ENCODE measurements around the gene ANP32B. TPM values are rescaled to one million over a fixed set of nuclear protein-coding genes. Genes with fewer than 3 reads are reported as not detected.

The ANP32B gene
- polyA plus RNA-seq, 2 of the 4 experiments (the other 2 are of a cell fraction): 127 to 360 TPM

- 51% methylated on average over 2 of the region's 2 CpGs for WGBS (ENCODE audit: missing lambda C conversion rate)
- Histone ChIP-seq H3K9me3 (no peaks in the 10 kb centered on the region), H3K27ac (no peak overlapping the region), H3K4me3 (no peak overlapping the region), H3K4me1 (no peaks in the 10 kb centered on the region), H3K4me2 (no peak overlapping the region)
- TF ChIP-seq KDM5A (IDR thresholded peaks at IDR 0.05): no peak
- TF ChIP-seq POLR2AphosphoS2 (conservative IDR thresholded peaks at IDR 0.05; ENCODE audit: low read length): no peak
- TF ChIP-seq CHD2 (IDR thresholded peaks at IDR 0.05; ENCODE audit: low read length, partially characterized antibody): no peak
- no peak for TF ChIP-seq NR3C1 (IDR thresholded peaks at IDR 0.05)
- no peak for TF ChIP-seq RARB (CRISPR knock-in tag; IDR thresholded peaks at IDR 0.05)
- TF ChIP-seq PHF8 (IDR thresholded peaks at IDR 0.05; ENCODE audit: borderline replicate concordance, low read depth): no peak
- TF ChIP-seq CEBPB (IDR thresholded peaks at IDR 0.05): no peak
- TF ChIP-seq NPAS2 (CRISPR knock-in tag; IDR thresholded peaks at IDR 0.05; ENCODE audit: borderline replicate concordance): no peak
- no peak for TF ChIP-seq ELK1 (IDR thresholded peaks at IDR 0.05; ENCODE audit: low read depth, low read length)
- no peak for TF ChIP-seq BHLHE40 (IDR thresholded peaks at IDR 0.05; ENCODE audit: low read depth, low read length)
- no peak for TF ChIP-seq ATOH8 (CRISPR knock-in tag; IDR thresholded peaks at IDR 0.05; ENCODE audit: low read depth)
- ChIA-PET CTCF (interaction anchor here (0.8 to 3.0 kb wide), 2 partner anchors 14 to 45 kb away, joined by 5 to 12 read pairs; no protein-coding TSS in a partner anchor), POLR2A (no interaction called here)
- FAIRE-seq: no peak
- DNase-seq (ENCODE audit: low read depth in 1 of 2, low spot score in 1 of 2): no peak
- ATAC-seq: no peak
Observed at GRCh38 chr9:97969014-97969413, 14.1 kb upstream of the ANP32B start.

- ChIA-PET CTCF (interaction anchor here (1.0 to 4.9 kb wide), 2 partner anchors 7 to 47 kb away, joined by 5 to 16 read pairs; partner anchors contain the start of gene TRMO), POLR2A (interaction anchor here (0.6 kb wide), 1 partner anchor 48 kb away, joined by 3 read pairs; no protein-coding TSS in a partner anchor)
- H3K9me3 ChIP-seq: no peaks in the 10 kb centered on the region
- FAIRE-seq (no peak), DNase-seq (ENCODE audit: low read depth in 1 of 2, low spot score in 1 of 2) (no peak), ATAC-seq (no peak)
- no peak for TF ChIP-seq PBX3 (IDR thresholded peaks at IDR 0.05)
- no peak for TF ChIP-seq TP53 (CRISPR knock-in tag; IDR thresholded peaks at IDR 0.05)
- no peak for TF ChIP-seq BCL3 (IDR thresholded peaks at IDR 0.05)
- TF ChIP-seq GATA3 (IDR thresholded peaks at IDR 0.05; ENCODE audit: borderline replicate concordance): no peak
- TF ChIP-seq RAD21 (conservative IDR thresholded peaks at IDR 0.05 in 1 of 2, IDR thresholded peaks at IDR 0.05 in 1 of 2): no peak
- TF ChIP-seq RARB (CRISPR knock-in tag; IDR thresholded peaks at IDR 0.05): no peak
- no peak for TF ChIP-seq HOXB13 (CRISPR knock-in tag; IDR thresholded peaks at IDR 0.05; ENCODE audit: low read depth)
- TF ChIP-seq ZC3H11A (IDR thresholded peaks at IDR 0.05): no peak
- no peak for TF ChIP-seq POLR2A (IDR thresholded peaks at IDR 0.05; ENCODE audit: low read length)
- no peak for TF ChIP-seq CEBPB (IDR thresholded peaks at IDR 0.05)
- TF ChIP-seq JUN (IDR thresholded peaks at IDR 0.05): no peak
- no peak for TF ChIP-seq CBX2 (IDR thresholded peaks at IDR 0.05; ENCODE audit: borderline replicate concordance, low read depth)
- no peak for TF ChIP-seq MAX (IDR thresholded peaks at IDR 0.05)
- TF ChIP-seq KDM5A (IDR thresholded peaks at IDR 0.05): no peak
- no peak overlapping the region for H3K4me2 ChIP-seq
- WGBS (ENCODE audit: missing lambda C conversion rate): 70% methylated on average over 7 of the region's 7 CpGs
- H3K4me3 ChIP-seq: no peak overlapping the region
- H3K27ac ChIP-seq: no peak overlapping the region
- no peaks in the 10 kb centered on the region for H3K4me1 ChIP-seq
Observed at GRCh38 chr9:97970165-97970564, 13.0 kb upstream of the ANP32B start.
